Endothelial cell of umbilical vein (primary cell): ENCODE results near the gene EVX2. TPM values are rescaled to one million over a fixed set of nuclear protein-coding genes. Genes with fewer than 3 reads are reported as not detected.

Experiments
- BruUV-seq: library from RNA; stranded (reverse); fragments of 400-500 nt; replicated peaks from 2 replicates; lab custom pipeline; 2021; lab: Mats Ljungman, UMichigan
- CTCF ChIA-PET: fragments of 300-600, 350-600 bp; sonication (Branson Sonifier 250); formaldehyde crosslinking; loops from one replicate; lab custom pipeline; 2021; ENCODE audit warnings: antibody characterized with exemption, inconsistent platforms; lab: Charles Lee
- POLR2A ChIA-PET: fragments of 300-600, 350-600 bp; sonication (Branson Sonifier 250); formaldehyde crosslinking; loops from one replicate; lab custom pipeline; 2021; ENCODE audit warnings: antibody characterized with exemption, inconsistent platforms; lab: Charles Lee
- DNase-seq: peaks from one replicate; pipeline ENCODE4 v3.0.0-alpha.2; 2011; ENCODE audit warnings: low read depth, low spot score
- FAIRE-seq: peaks from 2 replicates; lab custom pipeline; 2011; peaks lifted over from hg19 to GRCh38; lab: Jason Lieb, UNC
- H2AFZ ChIP-seq: 2 replicates; pipeline ENCODE4 v1.6.0; 2012; ENCODE audit warnings: low read depth, low read length, control low read depth, inconsistent platforms
- H3K27ac ChIP-seq: 2 replicates; pipeline ENCODE4 v1.5.1; 2011; ENCODE audit warnings: low read depth, mild to moderate bottlenecking, control low read depth, low read length, moderate library complexity; ENCODE audit not compliant: insufficient read depth
- H3K27me3 ChIP-seq, 2 experiments: 2 replicates each; pipeline versions ENCODE4 v1.6.0 to v1.6.1; 2011; ENCODE audit warnings: low read length in 2 of 2, mixed read lengths in 1 of 2; ENCODE audit not compliant: control insufficient read depth in 2 of 2, insufficient read depth in 2 of 2
- H3K36me3 ChIP-seq, 2 experiments: 2 replicates in 1 of 2; 3 replicates in 1 of 2; pipeline ENCODE4 v1.5.1; 2011; ENCODE audit warnings: low read length in 2 of 2, mild to moderate bottlenecking in 1 of 2, moderate library complexity in 1 of 2; ENCODE audit not compliant: control insufficient read depth in 2 of 2, insufficient read depth in 2 of 2; ENCODE audit errors: extremely low read depth in 1 of 2
- H3K4me1 ChIP-seq: 3 replicates; pipeline ENCODE4 v1.5.1; 2011; ENCODE audit warnings: mild to moderate bottlenecking, low read length; ENCODE audit not compliant: control insufficient read depth, insufficient read depth; ENCODE audit errors: extremely low read depth
- H3K4me2 ChIP-seq: 2 replicates; pipeline ENCODE4 v1.6.1; 2011; ENCODE audit warnings: low read length, control low read depth, mixed read lengths; ENCODE audit not compliant: insufficient read depth
- H3K4me3 ChIP-seq, 3 experiments: fragments of 200-600 bp in 1 of 3; sonication (generic), shearing (Covaris generic) in 1 of 3; replicated peaks in 1 of 3; 2 replicates each; pipeline ENCODE4 v1.5.1; 2011 to 2016; ENCODE audit warnings: control low read depth in 3 of 3, low read length in 3 of 3, mild to moderate bottlenecking in 2 of 3, inconsistent platforms in 1 of 3, low read depth in 1 of 3, moderate library complexity in 1 of 3; ENCODE audit not compliant: insufficient read depth in 1 of 3
- H3K79me2 ChIP-seq: 2 replicates; pipeline ENCODE4 v1.6.0; 2012; ENCODE audit warnings: low read length, inconsistent platforms; ENCODE audit not compliant: control insufficient read depth, insufficient read depth
- H3K9ac ChIP-seq: replicated peaks from 2 replicates; pipeline ENCODE3; 2011; ENCODE audit warnings: low read length, control low read depth; ENCODE audit not compliant: insufficient read depth; ENCODE audit errors: extremely low read depth
- H3K9me1 ChIP-seq: replicated peaks from 3 replicates; pipeline ENCODE4 v1.6.0; 2011; ENCODE audit warnings: mild to moderate bottlenecking, low read length; ENCODE audit not compliant: control insufficient read depth, insufficient read depth; ENCODE audit errors: extremely low read depth
- H3K9me3 ChIP-seq: replicated peaks from 2 replicates; pipeline ENCODE4 v1.5.1; 2012; ENCODE audit warnings: low read length, inconsistent platforms; ENCODE audit not compliant: control insufficient read depth, insufficient read depth
- H4K20me1 ChIP-seq: replicated peaks from 2 replicates; pipeline ENCODE3; 2011; ENCODE audit warnings: mild to moderate bottlenecking, low read length; ENCODE audit not compliant: control insufficient read depth, insufficient read depth; ENCODE audit errors: extremely low read depth
- EZH2 ChIP-seq: IDR thresholded peaks from 2 replicates; pipeline ENCODE4 v1.6.1; 2012; ENCODE audit warnings: borderline replicate concordance, low read depth, mild to moderate bottlenecking, moderate library complexity, low read length, inconsistent platforms; ENCODE audit not compliant: severe bottlenecking
- GATA2 ChIP-seq: IDR thresholded peaks from 2 replicates; pipeline ENCODE4 v1.7.0; 2011; ENCODE audit warnings: low read depth, mild to moderate bottlenecking, moderate library complexity, mixed read lengths, low read length; ENCODE audit not compliant: insufficient read length, insufficient read depth
- dilution Hi-C: fragments of 300-500 bp; cut with MboI; formaldehyde crosslinking; loops from one replicate; pipeline ENCODE4 v1.15.0; 2019; ENCODE audit warnings: low sequenced_read_pairs; ENCODE audit not compliant: extremely low pct_ligation_motif_present
- intact Hi-C: fragments of 100-400 bp; cut with micrococcal nuclease; formaldehyde crosslinking; loops from one replicate; pipeline ENCODE4 v1.10.0; 2022
- polyA plus RNA-seq, 4 experiments: library from polyadenylated mRNA; depleted of rRNA in 3 of 4; stranded (reverse) in 3 of 4; unstranded in 1 of 4; fragments of >200 nt; gene quantifications; 2 replicates each; pipeline versions ENCODE4 v1.2.1 to v1.2.3, GENCODE V29; 2011 to 2012; ENCODE audit warnings: missing spikeins in 1 of 4
- total RNA-seq: library from RNA; stranded (reverse); gene quantifications from 2 replicates; pipeline ENCODE4 v1.2.3, GENCODE V29; 2021
- TF ChIP-seq, protein P1 (sequence below), 2 donors: IDR thresholded peaks; 1 replicate in 1 of 2; 2 replicates in 1 of 2; pipeline ENCODE4 v1.5.1; 2011; ENCODE audit warnings: low read length in 2 of 2, mild to moderate bottlenecking in 2 of 2, moderate library complexity in 2 of 2, control low read depth in 1 of 2, inconsistent platforms in 1 of 2, low read depth in 1 of 2; ENCODE audit not compliant: insufficient read depth in 1 of 2; ENCODE audit errors: extremely low read depth in 1 of 2
- TF ChIP-seq, protein P2 (sequence below): IDR thresholded peaks from 2 replicates; pipeline ENCODE4 v1.6.1; 2011; ENCODE audit not compliant: insufficient read depth, insufficient read length

EVX2 gene
- total and polyA plus RNA-seq, 2 donors (not counting 3 experiments of a cell fraction or from before 2014, with no cell fraction given) = not detected

DNA sequence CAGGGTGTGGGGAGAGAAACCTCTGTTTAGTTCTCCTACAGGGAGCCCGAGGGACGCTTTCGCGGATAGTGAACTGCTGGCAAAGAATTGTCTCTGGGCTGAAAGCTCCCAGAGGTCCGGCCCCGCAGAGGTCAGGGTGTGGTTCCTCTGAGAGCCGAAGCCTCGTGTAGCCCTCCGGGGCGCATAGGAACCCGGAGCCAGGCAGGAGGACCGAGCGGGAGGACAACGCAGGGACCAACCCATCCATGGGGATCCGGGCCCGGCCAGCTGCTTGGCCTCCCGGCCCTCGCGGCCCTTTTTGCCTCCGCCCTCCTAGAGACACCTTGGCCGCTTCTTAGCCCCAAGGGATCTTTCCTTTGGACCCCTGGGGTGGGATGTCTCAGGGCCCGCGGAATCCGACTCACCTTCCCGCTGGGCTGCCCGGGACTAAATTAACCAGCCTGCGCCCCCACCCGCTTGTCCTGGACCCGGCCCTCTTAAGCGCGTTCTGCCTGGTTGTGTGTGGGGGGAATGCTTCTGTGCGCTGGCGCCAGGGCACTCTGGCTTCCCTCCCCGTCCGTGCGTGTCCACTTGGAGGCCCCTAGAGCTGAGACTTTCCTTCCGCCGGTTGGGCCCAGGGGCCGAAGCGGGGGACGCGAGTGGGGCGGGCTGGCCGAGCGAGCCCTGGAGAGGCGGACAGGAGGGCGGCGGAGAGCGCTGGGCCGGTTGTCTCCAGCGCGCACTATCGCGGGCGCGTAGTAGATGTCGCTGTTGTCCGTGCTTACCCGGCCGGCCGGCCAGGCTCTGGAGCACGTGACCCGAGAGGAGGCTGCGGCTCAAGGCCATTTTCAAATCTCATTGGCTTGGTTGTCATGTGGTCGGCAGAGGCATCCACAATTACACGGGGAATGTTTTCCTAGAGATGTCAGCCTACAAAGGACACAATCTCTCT lies 32.4 kb upstream of the EVX2 start, which contains the start of gene HOXD10:
TSS of gene HOXD10 (plus strand) at position 896 of the 931 bp plus-strand sequence. CDS start 56 bp downstream, outside the sequence.
- intact Hi-C loops (loop anchor here (1.0 kb wide), 2 partner anchors 536 to 698 kb away; no protein-coding TSS in a partner anchor), dilution Hi-C loops (no loop called here)
- no peak within 1 kb of the TSS for H3K9ac ChIP-seq
- H3K4me1 ChIP-seq = peaks cover 4% of the 10 kb centered on the region
- no peak for TF ChIP-seq GATA2
- TF ChIP-seq EZH2 = peak; percentile 62
- TF ChIP-seq, protein P1, sequence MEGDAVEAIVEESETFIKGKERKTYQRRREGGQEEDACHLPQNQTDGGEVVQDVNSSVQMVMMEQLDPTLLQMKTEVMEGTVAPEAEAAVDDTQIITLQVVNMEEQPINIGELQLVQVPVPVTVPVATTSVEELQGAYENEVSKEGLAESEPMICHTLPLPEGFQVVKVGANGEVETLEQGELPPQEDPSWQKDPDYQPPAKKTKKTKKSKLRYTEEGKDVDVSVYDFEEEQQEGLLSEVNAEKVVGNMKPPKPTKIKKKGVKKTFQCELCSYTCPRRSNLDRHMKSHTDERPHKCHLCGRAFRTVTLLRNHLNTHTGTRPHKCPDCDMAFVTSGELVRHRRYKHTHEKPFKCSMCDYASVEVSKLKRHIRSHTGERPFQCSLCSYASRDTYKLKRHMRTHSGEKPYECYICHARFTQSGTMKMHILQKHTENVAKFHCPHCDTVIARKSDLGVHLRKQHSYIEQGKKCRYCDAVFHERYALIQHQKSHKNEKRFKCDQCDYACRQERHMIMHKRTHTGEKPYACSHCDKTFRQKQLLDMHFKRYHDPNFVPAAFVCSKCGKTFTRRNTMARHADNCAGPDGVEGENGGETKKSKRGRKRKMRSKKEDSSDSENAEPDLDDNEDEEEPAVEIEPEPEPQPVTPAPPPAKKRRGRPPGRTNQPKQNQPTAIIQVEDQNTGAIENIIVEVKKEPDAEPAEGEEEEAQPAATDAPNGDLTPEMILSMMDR (IDR thresholded peaks at IDR 0.05; ENCODE audit: extremely low read depth in 1 of 2, insufficient read depth in 1 of 2, low read depth in 1 of 2, low read length in 2 of 2) = peak; percentile 59 to 78
- TF ChIP-seq, protein P2, sequence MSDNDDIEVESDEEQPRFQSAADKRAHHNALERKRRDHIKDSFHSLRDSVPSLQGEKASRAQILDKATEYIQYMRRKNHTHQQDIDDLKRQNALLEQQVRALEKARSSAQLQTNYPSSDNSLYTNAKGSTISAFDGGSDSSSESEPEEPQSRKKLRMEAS = peak; percentile 93
- ChIA-PET POLR2A (no interaction called here), CTCF (interaction anchor here (1.2 to 2.2 kb wide), 10 partner anchors 11 to 1046 kb away, joined by 4 to 16 read pairs (median 6); no protein-coding TSS in a partner anchor)
- peak within 1 kb of the TSS; percentile 59 for H3K4me2 ChIP-seq
- H3K27ac ChIP-seq = no peak within 1 kb of the TSS
- H3K9me1 ChIP-seq = no peaks in the 10 kb centered on the region
- no peaks in the 10 kb centered on the region for H3K36me3 ChIP-seq
- no peaks in the 10 kb centered on the region for H4K20me1 ChIP-seq
- BruUV-seq = no TSS peak
- H3K79me2 ChIP-seq = no peaks in the 10 kb centered on the region
- peak within 1 kb of the TSS in 1 of 3 experiments; percentile 10 for H3K4me3 ChIP-seq
- FAIRE-seq (peak; percentile 79), DNase-seq (peak; percentile 78)
- peaks cover 86 to 98% of the 10 kb centered on the region in 2 experiments for H3K27me3 ChIP-seq
- H2AFZ ChIP-seq = peak within 1 kb of the TSS; percentile 58
- no peaks in the 10 kb centered on the region for H3K9me3 ChIP-seq
